Measurements from ENCODE around the gene PALM.

DNA sequence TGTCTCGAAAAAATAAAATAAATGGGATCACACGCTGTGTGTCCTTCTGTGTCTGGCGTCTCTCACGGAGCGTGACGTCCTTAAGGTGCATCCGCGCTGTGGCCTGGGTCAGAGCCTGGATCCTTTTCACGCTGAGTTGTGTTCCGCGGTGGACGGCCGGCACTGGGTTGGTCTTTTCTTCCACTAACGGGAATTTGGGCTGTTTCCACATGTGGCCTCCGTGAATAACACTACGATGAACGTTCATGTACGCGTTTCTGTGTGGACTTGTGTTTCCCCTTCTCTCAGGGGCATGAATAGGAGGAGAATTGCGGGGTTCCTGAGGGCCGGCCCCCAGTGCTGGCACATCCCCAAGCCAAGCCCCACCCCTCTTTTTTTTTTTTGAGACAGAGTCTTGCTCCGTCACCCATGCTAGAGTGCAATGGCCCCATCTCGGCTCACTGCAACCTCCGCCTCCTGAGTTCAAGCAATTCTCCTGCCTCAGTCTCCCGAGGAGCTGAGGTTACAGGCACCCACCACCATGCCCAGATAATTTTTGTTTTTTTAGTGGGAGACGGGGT is 82.4 kb downstream of the PALM start:
- TF ChIP-seq, protein P1, sequence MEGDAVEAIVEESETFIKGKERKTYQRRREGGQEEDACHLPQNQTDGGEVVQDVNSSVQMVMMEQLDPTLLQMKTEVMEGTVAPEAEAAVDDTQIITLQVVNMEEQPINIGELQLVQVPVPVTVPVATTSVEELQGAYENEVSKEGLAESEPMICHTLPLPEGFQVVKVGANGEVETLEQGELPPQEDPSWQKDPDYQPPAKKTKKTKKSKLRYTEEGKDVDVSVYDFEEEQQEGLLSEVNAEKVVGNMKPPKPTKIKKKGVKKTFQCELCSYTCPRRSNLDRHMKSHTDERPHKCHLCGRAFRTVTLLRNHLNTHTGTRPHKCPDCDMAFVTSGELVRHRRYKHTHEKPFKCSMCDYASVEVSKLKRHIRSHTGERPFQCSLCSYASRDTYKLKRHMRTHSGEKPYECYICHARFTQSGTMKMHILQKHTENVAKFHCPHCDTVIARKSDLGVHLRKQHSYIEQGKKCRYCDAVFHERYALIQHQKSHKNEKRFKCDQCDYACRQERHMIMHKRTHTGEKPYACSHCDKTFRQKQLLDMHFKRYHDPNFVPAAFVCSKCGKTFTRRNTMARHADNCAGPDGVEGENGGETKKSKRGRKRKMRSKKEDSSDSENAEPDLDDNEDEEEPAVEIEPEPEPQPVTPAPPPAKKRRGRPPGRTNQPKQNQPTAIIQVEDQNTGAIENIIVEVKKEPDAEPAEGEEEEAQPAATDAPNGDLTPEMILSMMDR (IDR thresholded peaks at IDR 0.05 in 4 of 5, conservative IDR thresholded peaks at IDR 0.05 in 1 of 5) = no peak
- no peak for TF ChIP-seq POLR2A (IDR thresholded peaks at IDR 0.05)

Data from gastrocnemius medialis (tissue), 4 donors.